NCI-H748 treated with DMSO at 0.1 percent for 48 hours (cell line): Measurements from ENCODE around the gene ADAM23.
"Not testable (repeated sequence)": the region's sequence is repeated elsewhere in the genome, so short reads cannot be mapped to it uniquely, and the experiment has no call there.

Experiments
- DNase-seq: peaks from one replicate; lab custom pipeline; 2025; lab: John Stamatoyannopoulos, UW

Gene ADAM23

DNA sequence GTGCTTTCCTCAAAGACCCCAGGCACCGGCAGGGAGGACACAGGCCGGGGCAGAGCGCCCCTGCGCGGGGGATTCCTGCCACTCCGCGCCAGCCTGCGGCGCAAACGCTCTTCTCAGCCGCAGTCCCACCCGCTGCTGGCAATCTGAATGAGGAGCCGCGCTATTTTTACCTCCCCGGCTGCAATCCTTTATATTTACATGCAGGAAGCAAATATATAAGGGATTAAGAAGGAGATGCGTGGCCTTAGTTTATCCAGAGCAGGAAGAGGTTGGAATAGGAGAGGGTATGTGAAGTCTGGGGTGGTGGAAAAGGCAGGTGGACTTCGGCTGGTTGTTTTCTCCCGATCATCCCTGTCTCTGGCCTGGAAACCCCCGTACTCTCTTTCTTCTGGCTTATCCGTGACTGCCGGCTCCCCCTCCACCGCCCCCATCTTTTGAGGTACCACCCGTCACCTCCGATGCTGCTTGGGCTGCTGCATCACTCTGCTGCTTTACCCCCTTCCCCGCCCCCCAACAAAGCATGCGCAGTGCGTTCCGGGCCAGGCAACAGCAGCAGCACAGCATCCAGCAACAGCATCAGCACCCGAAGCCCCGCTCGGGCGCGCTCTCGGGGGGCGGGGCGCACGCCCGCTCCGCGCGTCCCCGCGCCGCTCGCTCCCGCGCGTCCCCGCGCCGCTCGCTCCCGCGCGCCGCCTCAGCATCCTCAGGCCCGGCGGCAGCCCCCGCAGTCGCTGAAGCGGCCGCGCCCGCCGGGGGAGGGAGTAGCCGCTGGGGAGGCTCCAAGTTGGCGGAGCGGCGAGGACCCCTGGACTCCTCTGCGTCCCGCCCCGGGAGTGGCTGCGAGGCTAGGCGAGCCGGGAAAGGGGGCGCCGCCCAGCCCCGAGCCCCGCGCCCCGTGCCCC is at the start of gene ADAM23:
TSS of gene ADAM23 (plus strand) at position 700 of the 902 bp plus-strand sequence. CDS start 335 bp downstream, outside the sequence.
- DNase-seq = peak; percentile 73

DNA sequence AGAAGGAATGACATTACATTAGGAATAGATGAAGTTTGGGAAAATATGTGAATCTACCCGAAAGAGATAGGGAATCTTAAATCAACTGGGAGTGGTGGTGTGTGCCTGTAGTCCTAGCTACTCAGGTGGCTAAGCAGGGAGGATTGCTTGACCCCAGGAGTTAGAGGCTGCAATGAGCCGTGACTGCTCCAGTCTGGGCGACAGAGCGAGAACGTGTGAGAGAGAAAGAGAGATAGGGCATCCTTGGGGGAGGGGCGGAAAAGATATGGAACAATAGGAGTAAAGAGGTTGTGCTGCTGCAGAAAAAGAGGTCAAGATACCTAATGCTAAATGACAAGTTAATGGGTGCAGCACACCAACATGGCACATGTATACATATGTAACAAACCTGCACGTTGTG is 47.1 kb upstream of the ADAM23 start:
- no peak for DNase-seq

DNA sequence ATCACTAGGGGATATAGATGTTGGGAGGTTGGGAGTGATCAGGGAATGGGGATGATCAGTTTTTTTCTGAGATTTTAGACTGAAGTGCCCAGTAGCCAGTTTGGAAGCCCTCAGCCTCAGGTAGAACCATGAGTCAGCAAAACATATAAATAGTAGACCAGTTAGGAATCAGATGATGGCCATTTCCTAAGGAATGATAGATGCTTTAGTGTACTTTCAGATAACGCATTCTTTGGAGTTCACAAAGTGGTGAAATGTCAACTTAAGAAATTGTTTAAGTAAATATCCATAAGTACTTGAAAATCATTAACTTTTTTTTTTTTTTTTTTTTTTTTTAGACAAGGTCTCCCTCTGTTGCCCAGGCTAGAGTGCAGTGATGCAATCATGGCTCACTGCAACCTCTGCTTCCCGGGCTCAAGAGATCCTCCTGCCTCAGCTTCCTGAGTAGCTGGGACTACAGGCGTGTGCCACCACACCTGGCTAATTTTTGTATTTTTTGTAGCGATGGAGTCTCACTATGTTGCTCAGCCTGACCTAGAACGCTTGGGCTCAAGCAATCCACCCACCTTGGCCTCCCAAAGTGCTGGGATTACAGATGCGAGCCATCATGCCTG is 40.3 kb upstream of the ADAM23 start:
- DNase-seq = not testable (repeated sequence)

- no peak for DNase-seq
Measured at GRCh38 chr2:206408323-206409320, 34.7 kb upstream of the ADAM23 start.

GRCh38 chr2:206410714-206411113 is 32.6 kb upstream of the ADAM23 start:
- no peak for DNase-seq

GRCh38 chr2:206415618-206416243 is 27.6 kb upstream of the ADAM23 start:
- no peak for DNase-seq

- DNase-seq = no peak
Measured at GRCh38 chr2:206418968-206419367, 24.4 kb upstream of the ADAM23 start.

- DNase-seq = no peak
Measured at GRCh38 chr2:206420721-206421120, 22.6 kb upstream of the ADAM23 start.

DNA sequence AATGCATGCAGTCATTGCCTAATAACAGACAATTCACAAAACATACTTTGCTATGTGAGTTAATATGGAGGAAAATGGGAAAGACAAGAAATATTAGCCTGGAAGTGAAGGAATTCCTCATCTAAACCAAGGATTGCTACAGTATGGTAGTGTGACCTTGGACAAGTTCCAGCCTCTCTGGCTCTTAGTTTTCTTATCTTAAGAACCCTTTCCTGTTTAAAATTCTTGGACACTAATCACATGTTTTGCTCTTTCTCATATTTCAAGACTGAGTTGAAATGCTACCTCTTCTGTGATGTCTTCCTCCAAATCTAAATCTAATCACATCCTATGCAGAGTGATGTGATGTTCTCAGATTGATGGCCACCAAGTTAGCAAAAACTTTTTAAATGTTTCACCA is 20.8 kb upstream of the ADAM23 start:
- no peak for DNase-seq

DNA sequence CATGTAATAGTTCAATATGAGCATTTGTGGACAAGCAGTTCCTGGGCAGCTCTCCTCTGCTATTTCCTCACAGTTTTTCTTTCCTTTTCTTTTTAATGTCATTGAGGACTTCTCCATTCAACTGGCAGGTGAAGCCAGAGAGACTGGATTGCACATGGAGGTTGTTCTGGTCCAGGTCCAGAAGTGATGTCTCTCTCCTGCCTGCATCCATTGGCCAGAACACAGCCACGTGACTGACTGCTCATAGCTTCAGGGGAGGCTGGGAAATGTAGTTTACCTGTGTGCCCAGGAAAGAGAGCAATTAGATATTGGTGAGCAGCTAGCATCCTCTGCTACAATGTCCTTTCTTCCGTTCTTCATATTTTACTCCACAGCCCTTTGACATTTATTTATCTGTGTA is 20.2 kb upstream of the ADAM23 start:
- DNase-seq = peak; percentile 35

DNA sequence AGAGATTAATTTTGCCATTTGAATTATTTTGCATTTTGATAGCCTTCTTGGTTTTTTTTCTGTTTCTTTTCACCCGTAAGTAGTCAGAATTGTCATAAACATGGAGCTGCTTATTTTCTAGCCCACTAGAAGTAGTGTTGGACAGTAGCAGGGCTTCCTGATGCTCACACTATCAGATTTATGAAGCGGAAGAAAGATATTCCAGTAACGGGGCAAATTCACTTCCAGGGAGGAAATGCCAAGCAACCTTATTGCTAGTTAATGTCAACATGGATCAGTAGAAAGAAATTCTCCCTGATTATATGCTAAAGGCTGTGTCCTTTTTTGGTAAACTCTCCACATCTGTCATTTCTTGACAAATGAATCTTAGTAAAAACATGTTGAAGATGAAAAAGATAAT is 19.2 kb upstream of the ADAM23 start:
- DNase-seq = no peak

DNA sequence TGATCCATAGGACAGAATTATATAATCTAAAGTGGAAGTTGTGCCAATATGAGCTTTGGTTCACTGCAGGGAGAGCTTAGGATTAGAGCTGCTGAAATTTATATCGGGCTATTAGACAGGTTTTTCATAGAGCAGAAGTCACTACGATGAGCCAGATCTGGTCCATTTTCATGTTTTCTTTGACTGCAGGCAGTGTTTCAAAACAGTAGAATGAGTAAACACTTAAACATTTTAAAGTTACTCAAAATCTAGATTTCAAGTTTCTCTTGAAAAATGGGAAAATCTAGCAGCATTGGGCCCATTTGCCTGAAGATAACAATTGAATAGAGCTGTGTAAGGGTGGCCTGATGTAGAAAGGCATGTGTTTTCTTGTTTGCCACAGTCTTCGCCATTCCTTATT is 14.5 kb upstream of the ADAM23 start:
- no peak for DNase-seq

DNA sequence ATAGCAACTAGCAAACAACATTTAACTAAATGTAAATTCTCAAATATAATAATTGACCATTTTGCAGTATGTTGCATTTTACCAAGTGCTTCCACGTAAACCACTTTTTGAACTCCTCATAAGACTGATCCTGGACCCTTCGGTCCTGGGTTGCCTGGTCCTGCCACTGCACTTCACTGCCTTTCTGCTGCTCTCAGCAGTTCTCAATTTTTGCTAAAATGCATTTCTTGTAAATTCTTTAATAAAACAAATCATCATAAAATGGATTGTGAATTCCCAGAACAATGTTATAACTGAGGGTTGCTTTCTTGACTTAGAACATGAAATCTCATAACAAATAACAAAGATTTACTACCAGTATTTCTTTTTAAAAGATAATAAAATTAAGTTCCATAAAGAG is 12.9 kb upstream of the ADAM23 start:
- no peak for DNase-seq

DNA sequence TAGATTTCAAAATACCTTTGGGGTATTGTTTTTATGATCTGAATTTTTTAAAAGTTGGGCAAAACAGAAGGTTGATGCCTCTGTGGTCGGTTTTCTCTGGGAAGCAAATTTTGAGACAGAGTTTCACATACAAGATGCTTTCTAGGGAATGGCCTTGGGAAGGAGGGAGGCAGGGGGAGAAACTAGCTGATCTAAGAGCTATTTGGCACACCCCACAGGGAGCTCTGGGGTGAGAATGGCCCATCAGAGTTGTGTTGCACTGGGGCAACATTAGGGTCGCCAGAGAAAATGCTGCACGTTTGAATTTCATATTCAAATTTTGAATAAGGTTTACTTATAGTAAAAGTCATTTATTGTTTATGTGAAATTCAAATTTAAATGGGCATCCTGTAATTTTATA is 11.9 kb upstream of the ADAM23 start:
- no peak for DNase-seq

DNA sequence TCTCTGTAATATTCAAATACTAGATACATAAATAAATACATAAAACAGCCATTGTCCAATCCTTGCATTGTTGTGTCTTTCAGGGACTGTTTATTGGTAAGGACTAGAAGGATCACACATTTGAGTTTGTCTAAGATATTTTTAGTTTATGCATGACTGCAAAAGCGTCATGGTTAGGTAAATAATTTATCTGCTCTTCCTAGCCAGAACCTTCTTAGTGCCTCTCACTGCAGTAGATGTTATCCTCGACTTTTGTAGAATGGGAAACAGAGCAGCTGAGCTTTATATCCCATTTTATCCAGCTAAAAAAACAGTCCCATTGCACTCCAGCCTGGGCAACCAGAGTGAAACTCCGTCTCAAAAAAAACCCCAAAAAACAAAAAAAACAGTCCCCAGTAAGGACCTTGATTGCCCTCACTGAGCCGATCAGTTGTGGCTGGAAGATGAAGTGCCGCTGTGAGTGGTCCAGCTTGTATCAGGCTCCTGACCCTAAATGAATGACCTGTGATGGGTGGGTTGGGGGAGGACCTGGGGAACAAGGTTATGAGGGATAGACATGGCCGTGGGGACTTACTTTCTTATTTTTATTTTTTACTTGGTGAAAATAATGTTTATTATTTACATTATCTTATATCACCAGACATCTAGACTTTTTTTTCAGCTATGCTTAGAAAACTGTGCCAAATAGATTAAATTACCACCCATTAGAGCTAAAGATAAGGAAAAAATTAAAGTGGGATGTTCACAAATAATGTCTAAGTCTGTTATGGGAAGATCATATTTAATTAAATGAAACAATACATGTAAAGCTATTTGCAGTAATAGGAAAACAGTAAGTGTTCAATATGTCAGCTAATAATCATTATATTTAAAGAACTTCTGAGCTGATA is 10.9 kb upstream of the ADAM23 start:
- DNase-seq = no peak

DNA sequence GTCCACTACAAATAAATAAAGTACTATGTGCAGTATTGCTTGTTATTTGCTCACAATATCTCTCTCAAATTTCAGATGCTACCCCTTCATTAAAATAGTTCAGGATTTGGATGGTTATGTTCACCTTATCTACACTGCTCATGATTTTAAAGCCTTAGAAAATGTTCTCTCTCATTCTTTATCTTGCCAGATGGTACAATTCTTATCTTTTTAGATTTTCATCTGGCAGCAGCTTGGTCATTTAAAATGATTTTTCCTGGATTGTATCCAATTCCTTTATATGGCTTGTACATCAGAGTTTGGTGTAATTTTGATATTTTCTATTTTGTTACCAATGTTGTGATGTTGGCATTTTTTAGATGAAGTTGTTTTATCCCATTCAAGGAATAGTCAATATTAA is 10.1 kb upstream of the ADAM23 start:
- no peak for DNase-seq

- no peak for DNase-seq
Measured at GRCh38 chr2:206433686-206434085, 9.6 kb upstream of the ADAM23 start.

GRCh38 chr2:206435742-206436141 is 7.6 kb upstream of the ADAM23 start:
- DNase-seq = no peak

DNA sequence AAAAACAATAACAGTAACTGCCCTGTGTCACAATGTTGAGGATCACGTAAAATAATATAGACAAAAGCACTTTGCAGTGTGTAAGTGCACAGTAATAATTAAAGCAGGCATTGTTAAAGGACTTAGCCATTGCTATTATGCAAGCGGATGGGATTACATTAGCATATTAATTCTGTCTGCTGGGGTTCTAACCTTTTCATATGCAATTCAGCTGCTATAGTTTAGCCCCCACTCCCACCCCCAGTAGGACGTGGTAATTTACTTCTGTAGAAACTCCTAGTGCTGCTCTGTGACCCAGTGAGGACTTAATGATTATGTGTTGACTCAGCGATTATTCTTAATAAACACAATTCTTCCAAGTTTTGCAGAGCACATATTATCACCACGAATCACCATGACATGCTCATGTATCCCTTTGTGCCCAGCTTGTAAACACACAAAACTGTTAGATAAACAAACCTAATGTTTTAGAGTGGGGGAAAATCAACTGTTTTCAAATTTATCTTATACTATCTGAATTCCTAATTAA is 5.1 kb upstream of the ADAM23 start:
- no peak for DNase-seq

GRCh38 chr2:206442474-206442832 is 879 bp upstream of the ADAM23 start:
- no peak for DNase-seq
